SK-N-MC (cell line): ENCODE results near the gene MICU1.

Experiments
- DNase-seq: peaks from one replicate; pipeline ENCODE4 v3.0.0-alpha.2; 2011; ENCODE audit warnings: low read depth, low spot score
- H3K27ac ChIP-seq: fragments of 200-600 bp; sonication (generic); 2 replicates; pipeline ENCODE4 v1.5.1; 2016; ENCODE audit warnings: mixed run types
- H3K36me3 ChIP-seq: fragments of 200-600 bp; sonication (generic); 2 replicates; pipeline ENCODE4 v1.6.1; 2017; ENCODE audit warnings: antibody characterized with exemption, low read length, mixed read lengths; ENCODE audit not compliant: insufficient read depth
- H3K4me3 ChIP-seq: fragments of 200-600 bp; sonication (generic); 2 replicates; pipeline ENCODE4 v1.5.1; 2016
- H3K9ac ChIP-seq: fragments of 200-600 bp; sonication (generic); 2 replicates; pipeline ENCODE4 v1.8.0; 2017; ENCODE audit warnings: mixed run types, mixed read lengths; ENCODE audit not compliant: insufficient read length
- H3K9me3 ChIP-seq: fragments of 200-600 bp; sonication (generic); 2 replicates; pipeline ENCODE4 v1.6.1; 2017; ENCODE audit warnings: low read depth, mild to moderate bottlenecking, antibody characterized with exemption, low read length, moderate library complexity, mixed read lengths
- EZH2 ChIP-seq: fragments of 200-600 bp; sonication (generic); IDR thresholded peaks from one replicate; pipeline ENCODE4 v1.6.1; 2017; ENCODE audit warnings: antibody characterized with exemption
- FOXP2 ChIP-seq: optimal IDR thresholded peaks from 2 replicates; pipeline ENCODE3; 2011; ENCODE audit warnings: mild to moderate bottlenecking, moderate library complexity; ENCODE audit not compliant: insufficient read depth; ENCODE audit errors: extremely low read length, control extremely low read depth
- POLR2AphosphoS5 ChIP-seq: IDR thresholded peaks from 2 replicates; pipeline ENCODE4 v1.6.1; 2012; ENCODE audit warnings: mild to moderate bottlenecking, low read depth, low read length, borderline replicate concordance

MICU1 gene

GRCh38 chr10:72490951-72491350 lies 134.9 kb downstream of the MICU1 start:
- Histone ChIP-seq H3K9me3 (no peaks in the 10 kb centered on the region), H3K36me3 (no peaks in the 10 kb centered on the region), H3K4me3 (no peak overlapping the region), H3K27ac (no peak overlapping the region), H3K9ac (no peak overlapping the region)
- no peak for TF ChIP-seq EZH2
- no peak for TF ChIP-seq POLR2AphosphoS5
- TF ChIP-seq FOXP2, result no peak
- DNase-seq, result no peak

- Histone ChIP-seq H3K36me3 (no peaks in the 10 kb centered on the region), H3K4me3 (no peak overlapping the region), H3K27ac (no peak overlapping the region), H3K9me3 (no peaks in the 10 kb centered on the region), H3K9ac (no peak overlapping the region)
- TF ChIP-seq FOXP2 (no peak), EZH2 (no peak), POLR2AphosphoS5 (no peak)
- DNase-seq, result no peak
These were observed 138.4 kb downstream of the MICU1 start for GRCh38 chr10:72487521-72487920.

DNA sequence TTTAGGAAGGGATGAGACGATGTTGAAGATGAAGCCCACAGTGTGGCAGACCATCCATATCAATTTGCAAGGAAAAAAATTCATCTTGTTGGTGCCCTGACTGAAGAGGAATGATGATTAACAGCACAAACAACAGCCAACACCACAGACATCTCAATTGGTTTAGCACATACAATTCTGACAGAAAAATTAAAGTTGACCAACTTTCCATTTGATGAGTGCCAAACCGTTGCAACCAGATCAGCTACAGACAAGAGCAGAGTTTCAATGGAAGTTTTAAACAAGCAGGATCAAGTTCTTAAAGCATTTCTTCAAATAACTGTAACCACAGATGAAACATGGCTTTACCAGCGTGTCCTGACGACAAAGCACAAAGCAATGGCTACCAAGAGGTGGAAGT lies 138.8 kb downstream of the MICU1 start:
- Histone ChIP-seq H3K4me3 (no peak overlapping the region), H3K9me3 (no peaks in the 10 kb centered on the region), H3K9ac (no peak overlapping the region), H3K27ac (no peak overlapping the region), H3K36me3 (no peaks in the 10 kb centered on the region)
- DNase-seq, result no peak
- no peak for TF ChIP-seq POLR2AphosphoS5
- no peak for TF ChIP-seq EZH2
- TF ChIP-seq FOXP2, result no peak

DNA sequence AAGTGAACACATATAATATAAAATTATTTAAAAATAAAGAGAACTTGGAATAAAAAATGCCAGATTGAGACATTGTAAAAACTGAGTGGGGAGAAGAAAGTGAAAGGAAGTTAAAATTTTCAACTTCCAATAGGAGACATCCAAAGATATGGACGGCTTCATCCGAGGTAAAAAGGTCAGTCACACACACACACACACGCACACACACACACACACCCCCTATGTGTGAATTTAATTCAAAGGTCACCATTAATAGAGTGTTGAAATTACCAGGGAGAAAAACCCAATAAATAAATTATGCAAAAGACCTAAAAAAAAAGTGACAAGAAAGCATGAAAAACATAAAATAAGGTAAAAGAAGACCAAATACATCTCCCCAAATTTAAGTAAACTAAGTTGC lies 140.2 kb downstream of the MICU1 start:
- H3K9me3 ChIP-seq, result no peaks in the 10 kb centered on the region
- TF ChIP-seq POLR2AphosphoS5 (no peak), EZH2 (no peak), FOXP2 (no peak)
- H3K9ac ChIP-seq, result no peak overlapping the region

DNA sequence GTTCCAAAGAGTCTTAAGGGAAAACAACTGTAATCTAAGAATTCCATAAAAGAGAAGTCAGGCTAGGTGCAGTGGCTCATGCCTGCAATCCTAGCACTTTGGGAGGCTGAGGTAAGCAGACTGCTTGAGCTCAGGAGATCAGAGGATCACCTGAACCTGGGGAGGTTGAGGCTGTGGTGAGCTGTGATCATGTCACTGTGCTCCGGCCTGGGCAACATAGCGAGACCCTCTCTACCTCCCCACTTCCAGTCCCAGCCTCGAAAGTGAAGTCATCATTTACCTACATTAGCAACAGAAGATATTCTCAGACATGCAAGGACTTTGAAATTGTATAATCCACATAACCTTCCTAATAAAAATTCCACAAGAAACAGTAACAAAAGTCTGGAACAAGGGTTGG lies 141.4 kb downstream of the MICU1 start:
- no peak for TF ChIP-seq FOXP2
- TF ChIP-seq EZH2, result no peak
- H3K36me3 ChIP-seq, result no peaks in the 10 kb centered on the region
- DNase-seq, result no peak
- no peaks in the 10 kb centered on the region for H3K9me3 ChIP-seq
- H3K4me3 ChIP-seq, result no peak overlapping the region
- H3K9ac ChIP-seq, result no peak overlapping the region
- H3K27ac ChIP-seq, result no peak overlapping the region

More for the DNA sequence above, 140.2 kb downstream of the MICU1 start:
- H3K27ac ChIP-seq, result no peak overlapping the region
- H3K4me3 ChIP-seq, result no peak overlapping the region
- no peak for DNase-seq
- H3K36me3 ChIP-seq, result no peaks in the 10 kb centered on the region

DNA sequence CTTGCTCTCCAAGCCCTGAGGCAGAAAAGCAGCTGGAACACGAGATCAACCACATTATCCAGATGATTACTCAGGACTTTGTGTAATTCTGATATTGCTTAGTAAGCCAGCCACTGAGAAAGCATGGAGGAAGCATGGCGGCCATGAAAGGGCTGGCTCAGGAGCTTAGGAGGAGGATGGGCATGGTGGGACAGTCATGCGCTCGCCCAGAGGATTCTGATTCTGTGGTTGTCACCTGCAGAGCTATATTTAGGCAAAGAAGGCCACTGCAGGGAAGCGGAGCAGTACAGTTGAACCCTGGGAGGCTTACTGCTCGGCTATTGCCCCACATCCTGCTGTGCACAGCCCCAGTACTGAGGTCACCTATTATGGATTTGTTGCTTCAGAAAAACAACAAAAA lies 142.4 kb downstream of the MICU1 start:
- Histone ChIP-seq H3K4me3 (no peak overlapping the region), H3K9me3 (no peaks in the 10 kb centered on the region), H3K36me3 (no peaks in the 10 kb centered on the region), H3K27ac (no peak overlapping the region), H3K9ac (no peak overlapping the region)
- TF ChIP-seq EZH2 (no peak), FOXP2 (no peak), POLR2AphosphoS5 (no peak)
- no peak for DNase-seq

DNA sequence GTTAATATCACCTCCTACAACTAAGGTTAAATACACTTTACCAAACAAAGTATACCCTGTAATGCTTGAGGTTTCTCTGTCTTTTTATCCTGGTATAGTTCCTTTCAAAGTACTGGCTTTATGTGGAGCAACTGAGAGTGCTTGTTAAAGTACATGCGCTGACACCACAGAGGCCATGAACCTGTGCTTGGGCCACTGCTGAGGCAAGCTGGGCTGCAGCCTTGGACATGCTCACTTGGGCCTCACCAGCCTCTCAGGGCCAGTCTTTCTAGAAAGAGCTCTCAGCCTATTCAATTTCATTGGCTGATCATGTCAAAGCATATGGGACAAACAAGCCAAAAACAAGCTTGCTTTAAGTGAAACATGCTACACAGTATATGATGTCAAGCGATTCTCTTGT lies 145.0 kb downstream of the MICU1 start:
- Histone ChIP-seq H3K27ac (no peak overlapping the region), H3K4me3 (no peak overlapping the region), H3K9me3 (no peaks in the 10 kb centered on the region), H3K9ac (no peak overlapping the region), H3K36me3 (no peaks in the 10 kb centered on the region)
- no peak for DNase-seq
- TF ChIP-seq POLR2AphosphoS5 (no peak), FOXP2 (no peak), EZH2 (no peak)

DNA sequence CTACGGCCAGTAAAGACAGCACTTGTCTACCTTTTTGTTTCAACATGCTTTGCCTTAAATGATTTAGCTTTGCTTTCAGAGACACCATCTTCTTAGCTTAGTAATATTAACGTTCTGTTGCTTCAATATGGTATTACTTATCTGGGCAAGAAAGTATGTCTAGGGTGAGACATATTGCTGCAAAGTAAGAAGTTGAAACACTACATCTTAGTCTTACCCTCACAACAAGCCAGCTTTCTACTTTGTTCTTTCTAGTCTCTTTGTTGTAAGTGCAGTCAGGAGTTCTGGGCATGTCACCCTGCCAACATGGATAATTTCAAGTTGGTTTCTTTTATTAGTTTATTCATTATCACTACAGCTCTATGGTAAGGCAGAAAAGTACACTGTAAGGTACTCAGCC lies 148.4 kb downstream of the MICU1 start:
- TF ChIP-seq POLR2AphosphoS5 (no peak), FOXP2 (no peak), EZH2 (no peak)

GRCh38 chr10:72472306-72472705 lies 153.6 kb downstream of the MICU1 start:
- no peaks in the 10 kb centered on the region; the same call in 1 of the 2 replicates for H3K36me3 ChIP-seq

More for the DNA sequence above, 148.4 kb downstream of the MICU1 start:
- Histone ChIP-seq H3K27ac (no peak overlapping the region), H3K9me3 (no peaks in the 10 kb centered on the region), H3K9ac (no peak overlapping the region), H3K4me3 (no peak overlapping the region), H3K36me3 (no peaks in the 10 kb centered on the region; the same call in 1 of the 2 replicates)
- no peak for DNase-seq

More at GRCh38 chr10:72472306-72472705, 153.6 kb downstream of the MICU1 start:
- Histone ChIP-seq H3K9ac (no peak overlapping the region), H3K9me3 (no peaks in the 10 kb centered on the region), H3K4me3 (no peak overlapping the region), H3K27ac (no peak overlapping the region)
- no peak for DNase-seq
- TF ChIP-seq POLR2AphosphoS5 (no peak), FOXP2 (no peak), EZH2 (no peak)
